Left renal cortex interstitium (tissue), 4 donors: Measurements from ENCODE around the gene CCT7. TPM values are rescaled to one million over a fixed set of nuclear protein-coding genes. Genes with fewer than 3 reads are reported as not detected.

Source experiments
- DNase-seq, 4 donors: peaks; one replicate each; pipeline ENCODE4 v3.0.0-alpha.2; 2013; ENCODE audit warnings: low read depth in 4 of 4, low spot score in 2 of 4, missing footprints in 1 of 4
- polyA plus RNA-seq, 4 donors: library from polyadenylated mRNA; unstranded; fragments of 120-200 nt; gene quantifications; one replicate each; pipeline ENCODE4 v1.2.1, GENCODE V29; 2013; ENCODE audit not compliant: insufficient read length in 4 of 4

Gene CCT7
- polyA plus RNA-seq, 4 donors = 235 to 265 (median 238) TPM

DNA sequence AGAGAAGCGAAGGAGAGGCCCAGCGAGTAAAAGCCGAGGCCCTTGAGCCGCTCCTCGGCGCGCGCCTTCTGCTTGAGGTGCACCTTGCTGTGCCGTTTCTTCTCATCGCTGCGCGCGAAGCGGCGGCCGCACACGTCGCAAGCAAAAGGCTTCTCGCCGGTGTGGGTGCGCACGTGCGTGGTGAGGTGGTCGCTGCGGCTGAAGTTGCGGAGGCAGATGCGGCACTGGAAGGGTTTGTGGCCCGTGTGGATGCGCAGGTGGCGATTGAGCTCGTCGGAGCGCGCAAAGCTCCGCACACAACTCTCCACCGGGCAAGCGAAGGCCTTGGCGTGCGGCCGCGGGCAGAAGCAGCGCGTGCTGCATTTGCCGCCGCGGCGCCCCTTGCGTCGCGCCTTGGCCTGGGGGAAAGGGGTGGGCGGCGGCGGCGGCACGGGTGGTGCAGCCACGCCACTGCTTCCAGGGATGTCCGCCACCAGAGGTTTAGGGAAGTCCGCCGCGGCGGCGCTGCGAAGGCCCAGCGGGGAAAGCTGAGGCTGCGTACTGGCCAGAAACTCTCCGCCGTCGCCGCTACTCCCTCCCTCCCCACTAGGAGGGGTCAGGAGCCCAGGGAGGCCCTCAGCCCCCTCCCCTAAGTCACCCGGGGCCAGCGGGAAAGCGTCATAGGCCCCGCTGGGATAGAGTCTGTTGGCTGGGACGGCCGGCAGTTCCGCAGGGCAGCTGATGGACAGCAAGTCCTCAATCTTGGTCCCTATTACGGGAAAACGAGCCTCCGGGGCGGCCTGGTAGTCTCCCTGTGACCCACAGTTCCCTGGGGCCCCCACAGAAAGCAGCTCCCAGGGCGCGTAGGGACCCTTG is 57.6 kb downstream of the CCT7 start:
- DNase-seq = no peak

GRCh38 chr2:73292316-73292905 is 58.3 kb downstream of the CCT7 start:
- DNase-seq = no peak

GRCh38 chr2:73292906-73293533 is 58.9 kb downstream of the CCT7 start:
- no peak for DNase-seq

GRCh38 chr2:73293534-73294171 is 59.5 kb downstream of the CCT7 start, which contains the start of gene EGR4:
TSS of gene EGR4 (minus strand) at chr2:73293548. CDS start at chr2:73293317, 231 bp downstream.
- no peak for DNase-seq

GRCh38 chr2:73294239-73294638 is 60.1 kb downstream of the CCT7 start:
- DNase-seq = no peak

DNA sequence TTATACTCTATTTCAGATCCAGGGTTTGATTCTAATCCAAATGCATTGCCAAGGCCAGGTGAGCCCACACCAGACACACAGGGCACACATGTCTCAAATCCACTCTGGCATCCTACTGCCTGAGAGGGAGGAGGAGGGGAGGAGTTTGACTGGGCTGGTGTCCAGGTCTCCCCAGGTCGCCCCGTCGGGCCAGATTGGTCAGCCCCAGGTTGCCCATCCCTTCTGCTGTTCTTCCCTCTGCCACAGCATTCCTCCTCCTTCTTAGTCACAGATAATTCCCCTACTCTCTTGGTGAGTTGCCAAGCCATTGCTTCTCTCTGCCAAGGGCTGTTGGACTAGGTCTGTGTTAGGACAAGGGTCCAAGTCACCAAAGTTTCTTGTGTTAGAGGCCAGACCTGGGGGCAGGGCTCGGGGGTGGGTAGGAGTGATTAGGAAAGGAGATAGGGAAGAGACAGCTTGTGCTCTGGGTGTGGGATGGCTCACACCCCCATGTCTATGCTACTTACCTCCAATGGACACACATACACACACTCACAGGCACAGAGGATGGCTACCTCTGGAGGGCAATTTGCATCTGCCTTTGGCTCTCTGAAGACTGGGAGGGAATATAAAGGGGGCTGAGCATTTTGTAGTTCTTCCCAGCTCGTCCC is 61.8 kb downstream of the CCT7 start:
- no peak for DNase-seq

DNA sequence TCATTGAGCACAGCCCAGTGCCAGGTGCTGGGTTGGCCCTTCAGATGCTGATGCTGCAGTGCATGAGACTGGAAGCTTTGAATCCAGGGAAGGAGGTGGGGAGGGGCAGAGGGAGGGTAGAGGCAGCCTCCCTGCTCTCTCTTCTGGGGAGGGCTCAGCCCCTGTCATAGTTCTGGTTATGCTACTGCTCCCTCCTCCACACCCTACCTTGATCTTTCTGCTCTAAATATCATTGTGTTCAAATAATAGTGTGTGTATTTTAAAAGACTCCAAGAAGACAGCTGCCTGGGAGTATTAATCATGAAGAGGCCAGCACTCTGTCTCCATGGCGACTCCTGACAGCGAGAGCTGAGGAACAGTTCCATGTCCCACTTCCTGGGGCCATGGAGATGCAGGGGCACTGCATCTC is 63.0 kb downstream of the CCT7 start:
- no peak for DNase-seq

DNA sequence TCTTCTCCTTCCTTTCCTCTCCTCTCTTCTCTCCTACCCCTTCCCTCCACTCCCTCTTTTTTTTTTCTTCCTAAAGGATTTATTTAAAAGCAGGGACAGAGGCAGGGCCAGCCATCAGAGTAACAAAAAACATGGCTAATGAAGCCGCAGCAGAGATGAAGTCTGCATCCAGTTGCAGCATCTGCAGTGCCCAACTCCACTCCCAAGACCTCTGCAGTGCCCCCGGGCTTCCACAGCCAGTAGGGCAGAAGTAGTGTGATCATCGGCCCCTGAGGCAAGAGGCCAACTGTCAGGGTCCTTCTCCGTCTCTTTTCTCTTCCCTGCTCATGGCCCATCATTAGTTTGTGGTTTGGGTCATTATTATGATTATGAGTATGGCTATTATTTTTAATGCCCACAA is 63.5 kb downstream of the CCT7 start:
- no peak for DNase-seq

DNA sequence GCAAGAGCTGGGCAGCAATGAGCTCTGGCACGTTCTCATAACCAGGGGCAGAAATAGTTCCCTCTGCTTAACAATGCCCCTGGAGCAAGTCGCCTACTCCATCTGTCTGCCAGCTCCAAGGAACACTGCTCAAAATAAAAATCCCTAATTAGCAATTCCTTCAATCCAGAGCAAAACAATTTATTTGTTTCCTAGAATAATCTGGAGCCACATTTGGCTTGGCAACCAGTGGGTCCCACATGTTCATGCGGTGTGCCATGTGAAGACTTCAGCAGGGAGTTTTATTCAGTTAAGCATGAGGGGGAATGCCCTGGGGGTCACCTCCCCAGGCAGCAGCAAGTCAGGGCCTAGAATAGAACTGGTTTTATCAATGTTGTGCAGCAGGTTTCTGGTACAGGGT is 66.8 kb downstream of the CCT7 start:
- no peak for DNase-seq

- DNase-seq = no peak
Observed at GRCh38 chr2:73301636-73302035, 67.5 kb downstream of the CCT7 start.

Other genes with a start within 250 kb of the CCT7 start
- gene SFXN5, start 162.6 kb upstream of the CCT7 start, polyA plus RNA-seq = 10 to 100 TPM; 25.2 to 33.7 (median 27.5) TPM
- 10 to 100 TPM; 36.9 to 44.9 (median 41.2) TPM for gene RAB11FIP5, start 121.4 kb upstream of the CCT7 start, polyA plus RNA-seq
- under 1 TPM in 2 of 4 donors, not detected in 2; 0.06 to 0.17 TPM for gene NOTO, start 31.7 kb upstream of the CCT7 start, polyA plus RNA-seq
- 10 to 100 TPM; 34.1 to 43.2 (median 38.2) TPM for gene SMYD5, start 20.1 kb upstream of the CCT7 start, polyA plus RNA-seq
- gene PRADC1, start 1.1 kb upstream of the CCT7 start, polyA plus RNA-seq = 10 to 100 TPM; 12.2 to 17.8 (median 14.4) TPM
- 1 to 10 TPM; 1.7 to 3.5 (median 2.4) TPM for gene FBXO41, start 50.2 kb downstream of the CCT7 start, polyA plus RNA-seq
- not detected for gene EGR4, start 59.2 kb downstream of the CCT7 start, polyA plus RNA-seq
- 10 to 100 TPM; 36.0 to 40.7 (median 39.3) TPM for gene ALMS1, start 151.5 kb downstream of the CCT7 start, polyA plus RNA-seq